ENCODE data around the gene IRF8. TPM values are rescaled to one million over a fixed set of nuclear protein-coding genes. Genes with fewer than 3 reads are reported as not detected.
A peak's percentile ranks its signal among the peaks of the same experiment; 100 is the strongest.

The IRF8 gene
- total RNA-seq, 5 donors from 2014 or later (not counting 1 experiment from before 2014, with no cell fraction given): 7.7 to 17.0 (median 10.3) TPM

GRCh38 chr16:85913688-85914422 is 14.9 kb downstream of the IRF8 start:
- Histone ChIP-seq H3K27ac (ENCODE audit: low read length) (no peak overlapping the region), H3K27me3 (replicated peaks in 1 of 2; ENCODE audit: control insufficient read depth in 2 of 2, extremely low read depth in 1 of 2, insufficient read depth in 2 of 2, low read length in 1 of 2) (no peaks in the 10 kb centered on the region), H3K4me1 (ENCODE audit: control insufficient read depth in 1 of 2, extremely low read depth in 1 of 2, insufficient read depth in 2 of 2, low read length in 2 of 2) (peaks cover 0 to 2% of the 10 kb centered on the region in 2 experiments), H3K9me3 (no peaks in the 10 kb centered on the region), H3K4me3 (ENCODE audit: control insufficient read depth in 1 of 2, extremely low read depth in 1 of 2, low read length in 1 of 2) (no peak overlapping the region), H3K36me3 (ENCODE audit: control insufficient read depth in 2 of 2, extremely low read depth in 1 of 2, insufficient read depth in 1 of 2, low read length in 1 of 2) (peaks cover 0 to 2% of the 10 kb centered on the region in 2 donors)
- POLR2A ChIA-PET: no interaction called here
- DNase-seq (no peak), ATAC-seq (replicated peaks in 1 of 4) (no peak)
- WGBS (ENCODE audit: insufficient coverage): 78% methylated on average over 11 of the region's 16 CpGs
- Mint-ChIP-seq H3K9me3 (no peaks in the 10 kb centered on the region), H3K27me3 (no peaks in the 10 kb centered on the region), H3K27ac (no peak overlapping the region), H3K4me1 (peaks cover 3 to 10% (median 6%) of the 10 kb centered on the region in 3 donors), H3K4me3 (no peak overlapping the region), H3K36me3 (peaks cover under 1% of the 10 kb centered on the region)
- CTCF ChIA-PET: interaction anchor here in 1 of 2 donors (0.7 kb wide), 1 partner anchor 63 kb away, joined by 3 read pairs; no protein-coding TSS in a partner anchor

- peaks cover 0 to 6% of the 10 kb centered on the region in 2 donors for H3K36me3 ChIP-seq (ENCODE audit: control insufficient read depth in 2 of 2, extremely low read depth in 1 of 2, insufficient read depth in 1 of 2, low read length in 1 of 2)
- H3K27ac Mint-ChIP-seq: no peak overlapping the region
- POLR2A ChIA-PET: no interaction called here
- no peak overlapping the region for H3K27ac ChIP-seq (ENCODE audit: low read length)
- peaks cover 0 to 3% of the 10 kb centered on the region in 2 experiments for H3K4me1 ChIP-seq (ENCODE audit: control insufficient read depth in 1 of 2, extremely low read depth in 1 of 2, insufficient read depth in 2 of 2, low read length in 2 of 2)
- no peaks in the 10 kb centered on the region for H3K27me3 ChIP-seq (replicated peaks in 1 of 2; ENCODE audit: control insufficient read depth in 2 of 2, extremely low read depth in 1 of 2, insufficient read depth in 2 of 2, low read length in 1 of 2)
- ATAC-seq (replicated peaks in 1 of 4) (no peak), DNase-seq (no peak)
- H3K27me3 Mint-ChIP-seq: no peaks in the 10 kb centered on the region
- H3K9me3 Mint-ChIP-seq: no peaks in the 10 kb centered on the region
- no peaks in the 10 kb centered on the region for H3K9me3 ChIP-seq
- CTCF ChIA-PET: no interaction called here
- no peaks in the 10 kb centered on the region for H3K36me3 Mint-ChIP-seq
- no peak overlapping the region for H3K4me3 Mint-ChIP-seq
- WGBS (ENCODE audit: insufficient coverage): over 99% methylated on average over 13 of the region's 17 CpGs
- peaks cover 3 to 10% (median 6%) of the 10 kb centered on the region in 3 donors for H3K4me1 Mint-ChIP-seq
- H3K4me3 ChIP-seq (ENCODE audit: control insufficient read depth in 1 of 2, extremely low read depth in 1 of 2, low read length in 1 of 2): no peak overlapping the region
Measured at GRCh38 chr16:85914423-85914794, 15.4 kb downstream of the IRF8 start.

- no peaks in the 10 kb centered on the region for H3K9me3 ChIP-seq
- 87% methylated on average over 20 of the region's 20 CpGs for WGBS (ENCODE audit: insufficient coverage)
- Mint-ChIP-seq H3K36me3 (peaks cover 3% of the 10 kb centered on the region), H3K4me1 (peaks cover 3 to 8% (median 6%) of the 10 kb centered on the region in 3 donors), H3K27ac (no peak overlapping the region), H3K27me3 (no peaks in the 10 kb centered on the region), H3K4me3 (no peak overlapping the region), H3K9me3 (no peaks in the 10 kb centered on the region)
- CTCF ChIA-PET: no interaction called here
- peaks cover 0 to 3% of the 10 kb centered on the region in 2 experiments for H3K4me1 ChIP-seq (ENCODE audit: control insufficient read depth in 1 of 2, extremely low read depth in 1 of 2, insufficient read depth in 2 of 2, low read length in 2 of 2)
- DNase-seq (no peak), ATAC-seq (replicated peaks in 1 of 4) (no peak)
- H3K27ac ChIP-seq (ENCODE audit: low read length): no peak overlapping the region
- no peak overlapping the region for H3K4me3 ChIP-seq (ENCODE audit: control insufficient read depth in 1 of 2, extremely low read depth in 1 of 2, low read length in 1 of 2)
- no peaks in the 10 kb centered on the region for H3K27me3 ChIP-seq (replicated peaks in 1 of 2; ENCODE audit: control insufficient read depth in 2 of 2, extremely low read depth in 1 of 2, insufficient read depth in 2 of 2, low read length in 1 of 2)
- POLR2A ChIA-PET: no interaction called here
- H3K36me3 ChIP-seq (ENCODE audit: control insufficient read depth in 2 of 2, extremely low read depth in 1 of 2, insufficient read depth in 1 of 2, low read length in 1 of 2): peaks cover 0 to 6% of the 10 kb centered on the region in 2 donors
Measured at GRCh38 chr16:85915125-85915845, 16.3 kb downstream of the IRF8 start.

- peak in 9 of 35 experiments; percentile 10 to 49 (median 22) for DNase-seq
- H3K36me3 ChIP-seq (ENCODE audit: control insufficient read depth in 2 of 2, extremely low read depth in 1 of 2, insufficient read depth in 1 of 2, low read length in 1 of 2): peaks cover 0 to 6% of the 10 kb centered on the region in 2 donors
- no peaks in the 10 kb centered on the region for H3K9me3 ChIP-seq
- H3K27ac ChIP-seq (ENCODE audit: low read length): no peak overlapping the region
- no peaks in the 10 kb centered on the region for H3K27me3 ChIP-seq (replicated peaks in 1 of 2; ENCODE audit: control insufficient read depth in 2 of 2, extremely low read depth in 1 of 2, insufficient read depth in 2 of 2, low read length in 1 of 2)
- H3K9me3 Mint-ChIP-seq: no peaks in the 10 kb centered on the region
- H3K4me1 Mint-ChIP-seq: peaks cover 3 to 6% (median 5%) of the 10 kb centered on the region in 3 donors
- no peaks in the 10 kb centered on the region for H3K27me3 Mint-ChIP-seq
- H3K4me3 Mint-ChIP-seq: no peak overlapping the region
- ATAC-seq (replicated peaks in 1 of 4): no peak
- CTCF ChIA-PET: no interaction called here
- H3K27ac Mint-ChIP-seq: no peak overlapping the region
- no peak overlapping the region for H3K4me3 ChIP-seq (ENCODE audit: control insufficient read depth in 1 of 2, extremely low read depth in 1 of 2, low read length in 1 of 2)
- H3K4me1 ChIP-seq (ENCODE audit: control insufficient read depth in 1 of 2, extremely low read depth in 1 of 2, insufficient read depth in 2 of 2, low read length in 2 of 2): peaks cover 0 to 3% of the 10 kb centered on the region in 2 experiments
- POLR2A ChIA-PET: no interaction called here
- 81% methylated on average over 17 of the region's 20 CpGs for WGBS (ENCODE audit: insufficient coverage)
- peaks cover 12% of the 10 kb centered on the region for H3K36me3 Mint-ChIP-seq
Measured at GRCh38 chr16:85916141-85916890, 17.4 kb downstream of the IRF8 start.

- Histone ChIP-seq H3K4me3 (ENCODE audit: control insufficient read depth in 1 of 2, extremely low read depth in 1 of 2, low read length in 1 of 2) (no peak overlapping the region), H3K36me3 (ENCODE audit: control insufficient read depth in 2 of 2, extremely low read depth in 1 of 2, insufficient read depth in 1 of 2, low read length in 1 of 2) (peaks cover 0 to 4% of the 10 kb centered on the region in 2 donors)
Measured at GRCh38 chr16:85917012-85917411, 18.1 kb downstream of the IRF8 start.

GRCh38 chr16:85917959-85918358 is 19.0 kb downstream of the IRF8 start:
- 60% methylated on average over 5 of the region's 6 CpGs for WGBS (ENCODE audit: insufficient coverage)
- CTCF ChIA-PET: no interaction called here

More at GRCh38 chr16:85917012-85917411, 18.1 kb downstream of the IRF8 start:
- ChIA-PET CTCF (no interaction called here), POLR2A (no interaction called here)
- Mint-ChIP-seq H3K4me1 (peaks cover 3 to 6% (median 5%) of the 10 kb centered on the region in 3 donors), H3K36me3 (peaks cover 13% of the 10 kb centered on the region), H3K9me3 (no peaks in the 10 kb centered on the region), H3K27ac (no peak overlapping the region), H3K4me3 (no peak overlapping the region), H3K27me3 (no peaks in the 10 kb centered on the region)
- WGBS (ENCODE audit: insufficient coverage): 100% methylated on average over 2 of the region's 6 CpGs
- ATAC-seq (replicated peaks in 1 of 4) (no peak), DNase-seq (no peak)
- Histone ChIP-seq H3K27ac (ENCODE audit: low read length) (no peak overlapping the region), H3K27me3 (replicated peaks in 1 of 2; ENCODE audit: control insufficient read depth in 2 of 2, extremely low read depth in 1 of 2, insufficient read depth in 2 of 2, low read length in 1 of 2) (no peaks in the 10 kb centered on the region), H3K4me1 (ENCODE audit: control insufficient read depth in 1 of 2, extremely low read depth in 1 of 2, insufficient read depth in 2 of 2, low read length in 2 of 2) (peaks cover 0 to 3% of the 10 kb centered on the region in 2 experiments), H3K9me3 (no peaks in the 10 kb centered on the region)

More at GRCh38 chr16:85917959-85918358, 19.0 kb downstream of the IRF8 start:
- H3K4me3 ChIP-seq (ENCODE audit: control insufficient read depth in 1 of 2, extremely low read depth in 1 of 2, low read length in 1 of 2): no peak overlapping the region
- H3K27me3 ChIP-seq (replicated peaks in 1 of 2; ENCODE audit: control insufficient read depth in 2 of 2, extremely low read depth in 1 of 2, insufficient read depth in 2 of 2, low read length in 1 of 2): no peaks in the 10 kb centered on the region
- POLR2A ChIA-PET: no interaction called here
- H3K36me3 ChIP-seq (ENCODE audit: control insufficient read depth in 2 of 2, extremely low read depth in 1 of 2, insufficient read depth in 1 of 2, low read length in 1 of 2): peaks cover 0 to 4% of the 10 kb centered on the region in 2 donors
- ATAC-seq (replicated peaks in 1 of 4) (no peak), DNase-seq (no peak)
- no peaks in the 10 kb centered on the region for H3K9me3 ChIP-seq
- Mint-ChIP-seq H3K4me1 (peaks cover 3 to 6% (median 5%) of the 10 kb centered on the region in 3 donors), H3K4me3 (no peak overlapping the region), H3K27ac (no peak overlapping the region), H3K27me3 (no peaks in the 10 kb centered on the region), H3K9me3 (no peaks in the 10 kb centered on the region), H3K36me3 (peaks cover 13% of the 10 kb centered on the region)
- peaks cover 0 to 3% of the 10 kb centered on the region in 2 experiments for H3K4me1 ChIP-seq (ENCODE audit: control insufficient read depth in 1 of 2, extremely low read depth in 1 of 2, insufficient read depth in 2 of 2, low read length in 2 of 2)
- no peak overlapping the region for H3K27ac ChIP-seq (ENCODE audit: low read length)

Data from T-cell (primary cell).